HUDEP-2 (cell line): ENCODE data around the gene COL4A4.
A peak's percentile ranks its signal among the peaks of the same experiment; 100 is the strongest.

Experiments
- DNase-seq, 76 experiments: peaks; one replicate each; lab custom pipeline; 2025; ENCODE audit not compliant: unreplicated experiment in 76 of 76; lab: John Stamatoyannopoulos, UW

COL4A4 gene

DNA sequence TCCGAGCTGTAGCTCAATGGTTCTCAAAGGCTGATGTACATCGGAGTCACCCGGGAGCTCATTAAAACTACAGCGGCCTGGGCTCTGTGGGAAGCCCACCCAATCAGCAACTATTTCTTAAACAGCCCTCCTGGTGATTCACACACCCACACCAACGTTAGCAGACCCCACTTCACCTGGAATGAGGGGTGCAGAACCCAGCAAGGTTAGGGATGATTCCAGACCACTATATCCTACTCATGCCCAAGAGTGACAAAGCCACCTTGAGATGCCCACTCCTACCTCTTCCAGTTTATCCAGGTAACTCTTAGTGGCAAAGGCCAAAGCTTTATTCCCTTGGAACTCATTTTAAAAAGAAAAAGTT, 178.4 kb downstream of the COL4A4 start:
- no peak for DNase-seq

- DNase-seq = peak in 44 of 76 experiments; percentile 3 to 61 (median 31)
These were observed 179.0 kb downstream of the COL4A4 start for GRCh38 chr2:226984750-226985582.

DNA sequence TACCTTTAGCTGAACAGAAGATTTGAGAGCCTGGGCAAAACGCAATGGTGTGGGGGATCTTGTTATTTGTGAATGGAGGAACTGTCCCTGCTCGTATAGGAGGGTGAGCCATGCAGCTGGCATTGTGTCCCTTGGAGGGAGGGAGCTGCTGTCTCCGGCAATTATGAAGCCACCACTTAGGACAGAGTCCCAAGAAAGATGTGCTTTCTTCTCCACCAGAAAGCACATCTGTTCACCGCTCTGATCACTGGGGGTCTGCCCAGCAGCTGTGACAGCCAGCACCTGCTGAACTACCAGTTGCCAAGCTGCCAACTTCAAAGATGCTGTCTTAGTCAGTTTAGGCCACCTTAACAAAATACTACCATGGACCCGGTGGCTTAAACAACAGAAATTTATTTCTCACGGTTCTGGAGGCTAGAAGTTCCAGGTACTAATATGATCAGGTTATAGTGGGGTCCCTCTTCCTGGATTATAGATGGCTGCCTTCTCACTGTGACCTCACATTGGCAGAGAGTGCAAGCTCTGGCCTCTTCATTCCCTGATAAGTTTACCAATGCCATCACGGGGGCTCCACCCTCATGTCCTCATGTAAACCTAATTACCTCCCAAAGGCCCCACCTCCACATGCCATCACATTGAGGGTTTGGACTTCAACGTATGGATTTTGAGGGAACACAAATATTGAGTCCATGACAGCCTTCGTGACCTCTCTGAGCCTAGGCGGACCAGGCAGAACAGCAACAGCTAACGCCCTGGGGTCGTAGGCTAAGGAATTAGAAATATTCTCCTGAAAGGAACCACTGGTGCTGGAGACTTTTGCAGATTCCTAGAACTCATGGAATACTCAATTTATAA, 179.9 kb downstream of the COL4A4 start:
- peak in 15 of 76 experiments; percentile 1 to 32 (median 13) for DNase-seq

- peak in 74 of 76 experiments; percentile 12 to 93 (median 68) for DNase-seq
These were observed 182.1 kb downstream of the COL4A4 start for GRCh38 chr2:226981791-226982326.

GRCh38 chr2:226979004-226979403, 185.0 kb downstream of the COL4A4 start:
- DNase-seq = peak in 9 of 76 experiments; percentile 3 to 29 (median 4)

DNA sequence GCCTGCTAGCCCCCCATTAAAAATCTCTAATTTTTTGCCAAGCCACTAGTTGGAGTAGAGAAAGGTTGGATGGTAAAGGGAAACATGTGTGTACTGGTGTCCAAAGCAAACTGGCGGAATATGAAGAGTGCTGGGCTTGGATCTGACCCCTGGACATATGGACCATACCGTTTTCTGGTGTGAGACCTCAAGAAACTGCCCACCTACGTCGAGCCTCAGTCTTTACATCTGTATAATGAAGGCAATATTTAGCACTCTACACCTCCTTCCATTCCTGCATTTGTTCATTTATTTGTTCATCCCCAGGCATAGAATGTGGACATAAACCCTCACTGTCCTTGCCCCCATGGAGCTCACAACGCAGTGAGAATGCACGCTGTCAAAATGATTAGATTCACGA, 185.7 kb downstream of the COL4A4 start:
- no peak for DNase-seq

DNA sequence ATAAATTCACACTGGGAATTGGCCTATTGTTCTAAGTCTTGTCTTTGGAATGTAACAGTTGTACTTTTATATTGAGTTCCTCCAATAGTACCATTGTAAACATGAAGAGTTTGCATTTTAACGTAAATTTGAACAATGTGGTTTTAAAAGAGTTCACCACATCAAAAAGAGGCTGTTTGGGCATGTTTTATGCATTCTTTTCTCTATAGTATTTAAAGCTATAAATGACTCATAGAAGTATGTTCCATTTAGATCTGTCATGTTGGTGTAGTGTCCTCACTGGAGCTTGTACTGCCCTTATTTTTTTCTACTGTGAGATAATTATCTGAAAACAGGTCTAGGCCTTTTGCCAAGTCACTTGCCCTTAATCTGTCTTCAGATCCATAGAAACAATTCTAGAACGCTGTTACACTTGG, 186.2 kb downstream of the COL4A4 start:
- peak in 41 of 76 experiments; percentile 6 to 82 (median 62) for DNase-seq

DNA sequence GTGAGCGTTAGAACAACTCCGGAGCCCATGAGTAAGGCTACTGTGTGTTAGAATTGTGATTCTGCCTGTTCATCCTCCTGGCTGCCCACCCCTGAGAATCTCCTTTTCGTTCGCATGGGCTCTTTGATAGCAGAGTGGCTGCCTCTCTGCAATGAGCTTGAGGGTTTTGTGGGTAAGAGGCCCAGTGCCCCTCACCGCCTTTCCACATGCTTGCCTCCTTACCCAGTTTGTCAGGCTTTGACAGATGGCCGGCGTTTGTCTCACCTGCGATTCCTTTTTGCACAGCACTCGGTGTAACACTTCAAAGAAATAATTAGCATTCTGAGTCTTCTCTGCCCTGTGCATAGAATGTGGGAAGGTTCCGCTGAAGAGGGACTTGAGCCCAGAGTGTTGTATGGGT, 190.2 kb downstream of the COL4A4 start:
- no peak for DNase-seq

DNA sequence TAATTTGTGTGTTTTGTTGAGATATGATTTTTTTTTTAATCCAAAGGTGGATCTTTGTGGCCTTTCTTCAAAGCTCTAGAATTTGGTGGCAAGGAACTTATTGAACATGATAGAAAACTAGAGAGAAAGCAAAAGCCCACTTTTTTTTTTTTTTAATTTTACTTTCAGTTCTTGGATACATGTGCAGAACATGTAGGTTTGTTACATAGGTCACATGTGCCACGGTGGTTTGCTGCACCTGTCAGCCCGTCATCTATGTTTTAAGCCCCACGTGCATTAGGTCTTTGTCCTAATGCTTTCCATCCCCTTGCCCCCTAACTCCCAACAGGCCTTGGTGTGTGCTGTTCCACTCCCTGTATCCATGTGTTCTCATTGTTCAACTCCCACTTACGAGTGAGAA, 192.2 kb downstream of the COL4A4 start:
- DNase-seq = no peak

- DNase-seq = no peak
These were observed 192.9 kb downstream of the COL4A4 start for GRCh38 chr2:226971084-226971483.

- no peak for DNase-seq
These were observed 193.6 kb downstream of the COL4A4 start for GRCh38 chr2:226970362-226970761.

- DNase-seq = no peak
These were observed 194.5 kb downstream of the COL4A4 start for GRCh38 chr2:226969417-226970080.

- no peak for DNase-seq
These were observed 198.6 kb downstream of the COL4A4 start for GRCh38 chr2:226965376-226965775.

DNA sequence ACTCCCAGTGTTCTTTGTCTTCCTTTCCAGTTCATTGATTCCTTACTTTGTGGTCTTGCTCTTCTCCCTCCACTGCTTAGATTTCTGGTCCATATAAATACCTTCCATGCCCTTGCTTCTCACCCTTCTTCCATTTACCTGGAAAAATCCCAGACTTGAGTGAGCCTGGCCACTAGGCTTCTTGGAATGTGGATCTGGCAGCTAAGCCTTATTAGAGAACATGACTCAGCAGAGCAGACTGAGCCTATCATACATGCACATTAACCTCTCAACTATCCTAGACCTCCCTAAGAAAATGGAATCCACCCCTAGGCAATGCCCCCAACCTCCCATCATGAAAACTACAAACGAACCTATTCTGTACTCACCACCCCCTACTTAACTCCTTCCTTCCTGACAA, 200.5 kb downstream of the COL4A4 start:
- DNase-seq = no peak

DNA sequence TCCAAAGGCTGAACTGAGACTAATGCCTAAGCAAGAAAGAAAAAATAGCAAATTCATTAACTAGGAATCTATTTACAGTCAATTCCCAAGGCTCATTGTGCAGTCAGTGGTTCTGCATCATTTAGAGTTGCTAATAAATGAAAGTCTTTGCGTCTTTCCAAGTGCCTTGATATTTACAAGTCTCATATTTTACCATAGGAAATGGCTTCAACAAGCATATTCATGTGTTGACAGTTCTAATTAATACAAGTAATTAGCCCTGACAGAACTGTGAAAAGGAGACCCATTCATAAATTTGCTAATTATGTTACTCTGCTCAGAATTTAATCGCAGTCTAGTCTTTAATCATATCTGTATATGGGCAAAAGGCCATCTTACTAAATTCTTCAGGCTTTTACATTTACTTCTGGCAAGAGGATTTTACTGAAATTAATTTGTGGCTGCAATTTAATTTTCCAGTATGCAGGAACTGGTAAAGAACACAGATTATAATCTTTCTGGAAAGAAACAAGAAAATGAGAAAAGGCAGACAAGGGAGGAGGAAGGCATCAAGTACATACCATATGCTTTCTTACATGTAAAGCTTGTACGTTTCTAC, 201.7 kb downstream of the COL4A4 start:
- no peak for DNase-seq

DNA sequence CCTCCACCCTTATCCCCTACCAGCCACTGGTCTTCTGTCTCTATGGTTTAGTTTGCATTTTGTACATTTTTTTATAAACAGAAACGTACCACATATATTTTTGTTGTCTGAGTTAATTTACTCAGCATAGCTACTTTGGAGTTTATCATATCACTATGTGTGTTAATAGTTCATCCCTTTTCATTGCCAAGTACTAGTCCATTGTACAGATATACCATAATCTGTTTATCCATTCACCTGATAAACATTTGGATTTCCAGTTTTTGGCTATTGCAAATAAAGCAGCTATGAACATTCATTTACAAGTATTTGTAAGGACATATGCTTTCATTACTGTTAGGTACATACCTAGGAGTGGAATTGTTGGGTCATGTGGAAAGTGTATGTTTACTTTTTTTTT, 204.6 kb downstream of the COL4A4 start:
- no peak for DNase-seq

- no peak for DNase-seq
These were observed 207.3 kb downstream of the COL4A4 start for GRCh38 chr2:226956659-226957058.

GRCh38 chr2:226953826-226954225, 210.2 kb downstream of the COL4A4 start:
- DNase-seq = no peak

DNA sequence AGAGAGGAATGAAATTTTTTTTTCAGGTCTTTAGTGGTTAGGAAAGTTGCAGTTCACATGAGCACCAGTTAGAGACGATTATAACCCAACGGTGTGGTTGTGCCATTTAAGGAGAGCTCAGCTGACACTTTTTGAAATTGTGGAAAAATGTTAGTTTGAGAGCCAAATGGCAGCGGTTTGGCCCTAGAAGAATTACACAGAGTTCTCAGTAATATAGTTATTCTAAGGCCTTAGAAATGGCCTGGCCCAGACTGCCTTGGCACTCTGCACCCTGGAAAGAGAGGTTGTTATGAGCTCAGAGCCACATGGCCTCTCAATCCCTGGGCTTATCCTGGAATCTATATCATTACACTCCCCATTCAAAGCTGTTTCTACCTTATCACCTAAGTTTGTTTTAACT, 210.8 kb downstream of the COL4A4 start:
- DNase-seq = no peak
